HG03135 (cell line): ENCODE measurements around the gene COBL.

Experiments
- ATAC-seq: cut with Tn5 transposase; IDR thresholded peaks from one replicate; pipeline ENCODE4 v1.9.1; 2021; ENCODE audit warnings: mild to moderate bottlenecking, moderate library complexity; ENCODE audit not compliant: unreplicated experiment

Gene COBL

GRCh38 chr7:51152706-51153200 is 163.9 kb downstream of the COBL start:
- ATAC-seq = no peak

GRCh38 chr7:51151455-51151854 is 165.2 kb downstream of the COBL start:
- no peak for ATAC-seq

- ATAC-seq = no peak
These were observed 166.4 kb downstream of the COBL start for GRCh38 chr7:51150193-51150592.

GRCh38 chr7:51148216-51148615 is 168.4 kb downstream of the COBL start:
- no peak for ATAC-seq

GRCh38 chr7:51146816-51147586 is 169.6 kb downstream of the COBL start:
- ATAC-seq = no peak

- ATAC-seq = no peak
These were observed 172.4 kb downstream of the COBL start for GRCh38 chr7:51144178-51144577.

GRCh38 chr7:51142741-51143385 is 173.7 kb downstream of the COBL start:
- ATAC-seq = no peak

GRCh38 chr7:51141451-51142003 is 175.1 kb downstream of the COBL start:
- no peak for ATAC-seq

GRCh38 chr7:51140199-51141164 is 176.1 kb downstream of the COBL start:
- no peak for ATAC-seq

GRCh38 chr7:51139796-51140195 is 176.8 kb downstream of the COBL start:
- no peak for ATAC-seq

- no peak for ATAC-seq
These were observed 178.2 kb downstream of the COBL start for GRCh38 chr7:51138123-51139085.

GRCh38 chr7:51135576-51135975 is 181.0 kb downstream of the COBL start:
- no peak for ATAC-seq

GRCh38 chr7:51134013-51134441 is 182.6 kb downstream of the COBL start:
- ATAC-seq = no peak

GRCh38 chr7:51132661-51133060 is 183.9 kb downstream of the COBL start:
- ATAC-seq = no peak

- ATAC-seq = no peak
These were observed 186.8 kb downstream of the COBL start for GRCh38 chr7:51129527-51130472.

- no peak for ATAC-seq
These were observed 187.8 kb downstream of the COBL start for GRCh38 chr7:51128545-51129435.

- no peak for ATAC-seq
These were observed 189.0 kb downstream of the COBL start for GRCh38 chr7:51127618-51127904.
